ENCODE measurements around the gene SEC24D.

DNA sequence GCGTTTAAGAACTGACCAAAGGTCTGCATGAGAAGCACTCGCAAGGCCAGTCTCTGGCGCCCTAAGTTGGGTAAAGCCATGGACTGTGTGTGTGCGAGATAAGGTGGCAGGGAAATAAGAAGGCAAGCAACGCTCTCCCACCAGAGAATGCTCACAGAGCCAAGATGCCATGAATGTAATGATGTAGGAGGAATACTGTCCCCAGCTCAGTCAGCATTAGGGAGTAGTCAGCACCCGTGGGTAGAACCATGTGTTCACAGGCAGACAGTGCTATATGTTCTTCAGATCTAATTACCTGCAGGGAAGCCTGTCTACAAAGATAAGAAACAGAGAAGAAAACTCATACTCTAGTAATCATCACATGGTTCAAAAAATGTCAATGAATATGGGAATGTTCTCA lies 68.8 kb downstream of the SEC24D start:
- TF ChIP-seq, protein P1, sequence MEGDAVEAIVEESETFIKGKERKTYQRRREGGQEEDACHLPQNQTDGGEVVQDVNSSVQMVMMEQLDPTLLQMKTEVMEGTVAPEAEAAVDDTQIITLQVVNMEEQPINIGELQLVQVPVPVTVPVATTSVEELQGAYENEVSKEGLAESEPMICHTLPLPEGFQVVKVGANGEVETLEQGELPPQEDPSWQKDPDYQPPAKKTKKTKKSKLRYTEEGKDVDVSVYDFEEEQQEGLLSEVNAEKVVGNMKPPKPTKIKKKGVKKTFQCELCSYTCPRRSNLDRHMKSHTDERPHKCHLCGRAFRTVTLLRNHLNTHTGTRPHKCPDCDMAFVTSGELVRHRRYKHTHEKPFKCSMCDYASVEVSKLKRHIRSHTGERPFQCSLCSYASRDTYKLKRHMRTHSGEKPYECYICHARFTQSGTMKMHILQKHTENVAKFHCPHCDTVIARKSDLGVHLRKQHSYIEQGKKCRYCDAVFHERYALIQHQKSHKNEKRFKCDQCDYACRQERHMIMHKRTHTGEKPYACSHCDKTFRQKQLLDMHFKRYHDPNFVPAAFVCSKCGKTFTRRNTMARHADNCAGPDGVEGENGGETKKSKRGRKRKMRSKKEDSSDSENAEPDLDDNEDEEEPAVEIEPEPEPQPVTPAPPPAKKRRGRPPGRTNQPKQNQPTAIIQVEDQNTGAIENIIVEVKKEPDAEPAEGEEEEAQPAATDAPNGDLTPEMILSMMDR (conservative IDR thresholded peaks at IDR 0.05; ENCODE audit: low read depth, low read length) = no peak
- no peak for TF ChIP-seq EZH2phosphoT487 (IDR thresholded peaks at IDR 0.05; ENCODE audit: borderline replicate concordance, low read length)

All from PC-3 (cell line).